Effector memory CD4-positive, alpha-beta T cell (primary cell): ENCODE results near the gene LMOD1.

ENCODE experiments used
- DNase-seq, 3 donors: peaks; one replicate each; pipeline ENCODE4 v3.0.0-alpha.2; 2020
- H3K27ac ChIP-seq: 2 replicates; pipeline ENCODE4 v1.7.0; 2013; ENCODE audit warnings: mild to moderate bottlenecking, low read length, moderate library complexity; ENCODE audit not compliant: insufficient read depth, poor library complexity, severe bottlenecking
- H3K27me3 ChIP-seq: replicated peaks from 2 replicates; pipeline ENCODE4 v1.7.0; 2013; ENCODE audit warnings: mild to moderate bottlenecking, low read length; ENCODE audit not compliant: insufficient read depth, control insufficient read depth, poor library complexity, severe bottlenecking
- H3K36me3 ChIP-seq: 2 replicates; pipeline ENCODE4 v1.7.0; 2013; ENCODE audit warnings: mild to moderate bottlenecking, low read length, moderate library complexity; ENCODE audit not compliant: control insufficient read depth, insufficient read depth
- H3K4me1 ChIP-seq: 2 replicates; pipeline ENCODE4 v1.7.0; 2013; ENCODE audit warnings: low read length, mild to moderate bottlenecking; ENCODE audit not compliant: control insufficient read depth, insufficient read depth, poor library complexity, severe bottlenecking
- H3K4me3 ChIP-seq: 2 replicates; pipeline ENCODE4 v1.7.0; 2013; ENCODE audit warnings: low read length, low read depth, mild to moderate bottlenecking; ENCODE audit not compliant: insufficient read depth, poor library complexity, severe bottlenecking
- H3K9me3 ChIP-seq: 2 replicates; pipeline ENCODE4 v1.7.0; 2013; ENCODE audit warnings: mild to moderate bottlenecking, low read length, moderate library complexity; ENCODE audit not compliant: control insufficient read depth

LMOD1 gene

GRCh38 chr1:201939148-201939547, 7.2 kb downstream of the LMOD1 start:
- DNase-seq: no peak
- Histone ChIP-seq H3K4me3 (no peak overlapping the region), H3K27ac (no peak overlapping the region), H3K9me3 (no peaks in the 10 kb centered on the region), H3K4me1 (no peaks in the 10 kb centered on the region), H3K27me3 (no peaks in the 10 kb centered on the region), H3K36me3 (no peaks in the 10 kb centered on the region)

GRCh38 chr1:201938440-201939035, 7.8 kb downstream of the LMOD1 start:
- H3K27me3 ChIP-seq: no peaks in the 10 kb centered on the region
- H3K4me3 ChIP-seq: no peak overlapping the region
- H3K36me3 ChIP-seq: no peaks in the 10 kb centered on the region
- H3K9me3 ChIP-seq: no peaks in the 10 kb centered on the region
- no peak for DNase-seq
- no peaks in the 10 kb centered on the region for H3K4me1 ChIP-seq
- no peak overlapping the region for H3K27ac ChIP-seq

- H3K9me3 ChIP-seq: no peaks in the 10 kb centered on the region
- H3K27me3 ChIP-seq: no peaks in the 10 kb centered on the region
- no peak for DNase-seq
- H3K4me1 ChIP-seq: no peaks in the 10 kb centered on the region
- no peaks in the 10 kb centered on the region for H3K36me3 ChIP-seq
- H3K27ac ChIP-seq: no peak overlapping the region
- no peak overlapping the region for H3K4me3 ChIP-seq
Measured at GRCh38 chr1:201937624-201938213, 8.6 kb downstream of the LMOD1 start.

DNA sequence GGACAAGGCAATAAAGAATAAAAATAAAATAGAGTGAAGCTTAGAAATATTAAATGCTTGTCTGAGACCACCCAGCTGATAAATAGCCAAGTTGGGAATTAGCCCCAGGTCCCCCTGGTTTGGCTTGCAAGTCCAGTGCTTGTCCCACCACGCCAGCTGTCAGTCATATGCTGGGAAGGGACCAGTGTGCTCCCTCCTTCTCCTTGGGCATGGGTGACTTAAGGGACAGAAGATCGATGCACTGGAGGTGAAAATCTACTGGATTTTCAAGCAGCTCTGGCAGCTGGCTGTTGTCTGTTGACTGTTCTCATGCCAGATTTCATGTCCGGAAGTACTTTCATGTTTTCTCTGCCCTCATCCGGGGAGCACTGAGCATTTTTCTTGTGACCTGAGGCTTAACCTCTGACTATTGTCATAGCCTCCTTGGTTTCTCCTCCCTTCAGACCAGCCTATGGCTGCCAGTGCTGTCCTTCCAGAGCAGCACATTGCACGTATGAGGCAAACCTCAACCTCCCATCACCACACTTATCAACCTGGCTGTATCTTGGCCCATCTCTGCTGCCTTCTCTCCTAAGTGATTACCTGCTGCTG, 12.4 kb downstream of the LMOD1 start:
- Histone ChIP-seq H3K9me3 (no peaks in the 10 kb centered on the region), H3K4me1 (no peaks in the 10 kb centered on the region), H3K27me3 (no peaks in the 10 kb centered on the region), H3K36me3 (no peaks in the 10 kb centered on the region), H3K27ac (no peak overlapping the region), H3K4me3 (no peak overlapping the region)
- no peak for DNase-seq

DNA sequence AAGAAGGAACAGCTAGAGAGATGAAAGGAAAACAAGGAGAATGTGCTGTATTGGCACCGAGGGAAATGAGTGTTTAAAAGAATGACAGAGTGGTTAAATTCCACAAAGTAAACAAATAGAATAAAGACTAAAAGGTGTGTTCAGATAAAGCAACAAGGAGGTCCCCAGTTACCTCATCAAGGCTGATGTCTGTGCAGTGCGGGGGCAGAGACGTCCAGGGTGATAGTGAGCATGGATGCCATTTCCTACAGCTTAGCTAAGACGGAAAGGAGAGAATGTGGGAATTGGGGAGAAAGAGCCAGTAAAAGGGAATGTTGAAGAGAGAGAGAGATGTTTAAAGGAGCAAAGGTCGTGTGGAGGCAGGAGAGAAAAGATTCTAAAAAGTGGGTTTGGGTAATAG, 15.5 kb downstream of the LMOD1 start:
- Histone ChIP-seq H3K4me3 (no peak overlapping the region), H3K27ac (no peak overlapping the region), H3K36me3 (no peaks in the 10 kb centered on the region), H3K27me3 (no peaks in the 10 kb centered on the region), H3K4me1 (no peaks in the 10 kb centered on the region), H3K9me3 (no peaks in the 10 kb centered on the region)
- no peak for DNase-seq

- H3K4me3 ChIP-seq: no peak overlapping the region
Measured at GRCh38 chr1:201930137-201930536, 16.2 kb downstream of the LMOD1 start.

DNA sequence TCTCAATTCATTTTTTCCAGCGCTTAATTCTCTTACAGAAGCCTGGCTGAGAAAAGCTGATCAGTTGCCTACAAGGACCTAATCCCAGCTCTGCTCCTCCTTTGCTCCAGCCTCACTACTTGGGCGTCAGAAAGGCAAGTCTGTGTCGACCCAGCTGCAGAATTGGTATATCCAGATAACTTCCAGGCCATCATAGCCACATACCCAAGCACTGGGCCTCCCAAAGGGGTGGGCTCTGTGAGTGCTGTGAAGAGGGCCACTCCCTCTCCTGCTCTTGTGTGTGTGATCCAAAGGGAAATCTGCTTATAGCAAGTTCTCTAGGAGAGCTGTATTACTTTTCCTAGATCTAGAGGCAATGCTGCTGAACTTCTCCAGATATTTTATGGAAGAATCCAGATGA, 18.1 kb downstream of the LMOD1 start:
- H3K27me3 ChIP-seq: no peaks in the 10 kb centered on the region
- no peak overlapping the region for H3K27ac ChIP-seq
- no peak overlapping the region for H3K4me3 ChIP-seq
- H3K36me3 ChIP-seq: no peaks in the 10 kb centered on the region
- no peaks in the 10 kb centered on the region for H3K4me1 ChIP-seq
- no peak for DNase-seq
- H3K9me3 ChIP-seq: no peaks in the 10 kb centered on the region

More at GRCh38 chr1:201930137-201930536, 16.2 kb downstream of the LMOD1 start:
- Histone ChIP-seq H3K27me3 (no peaks in the 10 kb centered on the region), H3K9me3 (no peaks in the 10 kb centered on the region), H3K27ac (no peak overlapping the region), H3K36me3 (no peaks in the 10 kb centered on the region), H3K4me1 (no peaks in the 10 kb centered on the region)
- DNase-seq: no peak

DNA sequence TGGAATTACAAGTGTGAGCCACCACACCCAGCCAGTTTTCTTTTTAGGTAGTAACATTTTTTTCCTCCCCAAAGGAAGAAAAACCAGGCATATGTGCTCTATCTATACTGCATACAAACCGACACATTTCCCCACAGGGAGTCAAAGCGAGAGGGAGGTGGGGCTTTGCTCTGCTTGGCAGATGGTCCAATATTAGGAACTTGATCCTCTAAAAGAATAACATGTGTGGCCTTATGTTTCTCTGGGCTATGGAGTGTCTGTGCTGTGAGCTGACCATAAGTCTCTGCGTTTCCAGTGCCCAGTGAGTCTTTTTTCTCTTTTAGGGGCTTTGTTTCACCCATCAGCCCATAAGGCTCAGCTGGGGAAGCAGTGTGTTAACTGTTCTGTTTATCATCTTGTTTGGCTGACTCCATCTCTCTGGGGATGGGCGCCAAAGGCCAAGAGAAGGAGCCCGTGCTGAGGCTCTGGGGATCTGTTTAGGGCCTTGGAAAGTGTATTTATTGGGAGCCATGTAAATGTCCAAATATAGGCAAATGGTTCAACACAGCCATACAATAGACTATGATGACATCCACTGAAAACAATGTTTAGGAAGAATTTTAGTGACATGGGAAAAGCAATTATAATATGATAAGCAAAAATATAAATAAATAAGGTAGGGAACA, 20.2 kb downstream of the LMOD1 start:
- H3K36me3 ChIP-seq: no peaks in the 10 kb centered on the region
- H3K9me3 ChIP-seq: no peaks in the 10 kb centered on the region
- no peak overlapping the region for H3K27ac ChIP-seq
- H3K27me3 ChIP-seq: no peaks in the 10 kb centered on the region
- no peaks in the 10 kb centered on the region for H3K4me1 ChIP-seq
- no peak overlapping the region for H3K4me3 ChIP-seq
- no peak for DNase-seq

DNA sequence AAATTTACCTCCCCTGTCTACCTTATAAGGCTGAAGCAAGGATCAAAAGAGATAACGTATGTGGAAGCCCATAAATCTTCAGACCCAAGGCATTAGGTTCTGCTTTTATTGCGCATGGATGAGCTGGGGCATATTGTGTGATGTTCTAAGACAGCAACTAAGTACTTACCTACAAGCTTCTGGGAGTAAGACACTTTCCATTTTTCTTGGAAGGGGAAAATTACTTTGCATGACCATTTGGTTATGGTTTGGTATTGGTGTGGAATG, 21.1 kb downstream of the LMOD1 start:
- H3K4me3 ChIP-seq: no peak overlapping the region
- no peak overlapping the region for H3K27ac ChIP-seq
- DNase-seq: no peak
- H3K4me1 ChIP-seq: no peaks in the 10 kb centered on the region
- H3K9me3 ChIP-seq: no peaks in the 10 kb centered on the region
- H3K36me3 ChIP-seq: no peaks in the 10 kb centered on the region
- H3K27me3 ChIP-seq: no peaks in the 10 kb centered on the region

GRCh38 chr1:201921952-201922558, 24.3 kb downstream of the LMOD1 start:
- H3K4me1 ChIP-seq: no peaks in the 10 kb centered on the region
- no peaks in the 10 kb centered on the region for H3K27me3 ChIP-seq
- no peaks in the 10 kb centered on the region for H3K9me3 ChIP-seq
- no peak overlapping the region for H3K4me3 ChIP-seq
- H3K27ac ChIP-seq: no peak overlapping the region
- H3K36me3 ChIP-seq: no peaks in the 10 kb centered on the region
- DNase-seq: no peak
